ENCODE results near the gene TLX2.

Gene TLX2

GRCh38 chr2:74497777-74498499 lies 16.3 kb upstream of the TLX2 start:
- DNase-seq (ENCODE audit: low spot score), result no peak
- TF ChIP-seq CTCF (conservative IDR thresholded peaks at IDR 0.05; ENCODE audit: low read depth), result no peak
- CTCF ChIA-PET, result interaction anchor here (1.0 kb wide), 1 partner anchor 15 kb away, joined by 3 read pairs; the partner anchor contains the start of genes CCDC142 and TTC31
- H3K27ac ChIP-seq, result no peak overlapping the region
- POLR2A ChIA-PET (ENCODE audit: low non-redundant PET), result interaction anchor here (1.1 kb wide), 1 partner anchor 9 kb away, joined by 3 read pairs; no protein-coding TSS in a partner anchor

- TF ChIP-seq CTCF (conservative IDR thresholded peaks at IDR 0.05; ENCODE audit: low read depth), result no peak
- peak; percentile 54 for DNase-seq (ENCODE audit: low spot score)
- ChIA-PET POLR2A (ENCODE audit: low non-redundant PET) (interaction anchor here (1.1 kb wide), 1 partner anchor 8 kb away, joined by 3 read pairs; no protein-coding TSS in a partner anchor), CTCF (interaction anchor here (0.6 to 1.0 kb wide), 2 partner anchors 15 to 61 kb away, joined by 3 read pairs; partner anchors contain the start of genes CCDC142 and TTC31)
- H3K27ac ChIP-seq, result no peak overlapping the region
Measured at GRCh38 chr2:74498500-74499266, 15.6 kb upstream of the TLX2 start.

GRCh38 chr2:74499267-74499939 lies 14.8 kb upstream of the TLX2 start, which contains the start of gene LBX2:
Gene LBX2 (minus strand): TSS chr2:74499603. CDS start chr2:74499537, 66 bp downstream.
- CTCF ChIA-PET, result interaction anchor here (0.6 to 1.8 kb wide), 5 partner anchors 17 to 1189 kb away, joined by 3 to 9 read pairs (median 3); partner anchors contain the start of genes CCDC142 and TTC31
- no peak for TF ChIP-seq CTCF (conservative IDR thresholded peaks at IDR 0.05; ENCODE audit: low read depth)
- POLR2A ChIA-PET (ENCODE audit: low non-redundant PET), result interaction anchor here (0.6 kb wide), 1 partner anchor 28 kb away, joined by 5 read pairs; no protein-coding TSS in a partner anchor
- no peak for DNase-seq (ENCODE audit: low spot score)
- no peak within 1 kb of the TSS for H3K27ac ChIP-seq

- H3K27ac ChIP-seq, result no peak overlapping the region
- POLR2A ChIA-PET (ENCODE audit: low non-redundant PET), result interaction anchor here (1.3 kb wide), 1 partner anchor 17 kb away, joined by 5 read pairs; the partner anchor contains the start of genes CCDC142 and TTC31
Measured at GRCh38 chr2:74499940-74500577, 14.2 kb upstream of the TLX2 start.

GRCh38 chr2:74500578-74500946 lies 13.7 kb upstream of the TLX2 start:
- CTCF ChIA-PET, result interaction anchor here (1.1 to 1.8 kb wide), 2 partner anchors 18 to 31 kb away, joined by 4 to 9 read pairs; partner anchors contain the start of genes CCDC142 and TTC31
- no peak for TF ChIP-seq CTCF (conservative IDR thresholded peaks at IDR 0.05; ENCODE audit: low read depth)
- no peak for DNase-seq (ENCODE audit: low spot score)
- no peak overlapping the region for H3K27ac ChIP-seq
- POLR2A ChIA-PET (ENCODE audit: low non-redundant PET), result interaction anchor here (1.3 kb wide), 1 partner anchor 18 kb away, joined by 5 read pairs; the partner anchor contains the start of genes CCDC142 and TTC31

More at GRCh38 chr2:74499940-74500577, 14.2 kb upstream of the TLX2 start:
- CTCF ChIA-PET, result interaction anchor here (0.7 to 1.8 kb wide), 3 partner anchors 17 to 317 kb away, joined by 3 to 9 read pairs (median 4); partner anchors contain the start of genes CCDC142 and TTC31
- no peak for DNase-seq (ENCODE audit: low spot score)
- no peak for TF ChIP-seq CTCF (conservative IDR thresholded peaks at IDR 0.05; ENCODE audit: low read depth)

All from RWPE1 (cell line).